ENCODE data around the gene CDK17.

The CDK17 gene

GRCh38 chr12:96250119-96250685 is 150.0 kb downstream of the CDK17 start:
- no peak for ATAC-seq
- TF ChIP-seq ZC3H10 (CRISPR knock-in tag; IDR thresholded peaks at IDR 0.05): no peak
- no peak for TF ChIP-seq RARB (CRISPR knock-in tag; IDR thresholded peaks at IDR 0.05)
- no peak for TF ChIP-seq CSDC2 (CRISPR knock-in tag; IDR thresholded peaks at IDR 0.05)
- no peak for TF ChIP-seq ISL1 (CRISPR knock-in tag; IDR thresholded peaks at IDR 0.05)
- TF ChIP-seq ZFP3 (CRISPR knock-in tag; IDR thresholded peaks at IDR 0.05): no peak
- TF ChIP-seq PATZ1 (CRISPR knock-in tag; IDR thresholded peaks at IDR 0.05; ENCODE audit: borderline replicate concordance): no peak
- no peak for TF ChIP-seq ESRRG (CRISPR knock-in tag; IDR thresholded peaks at IDR 0.05)
- no peak for TF ChIP-seq TSHZ2 (CRISPR knock-in tag; IDR thresholded peaks at IDR 0.05)
- no peak for TF ChIP-seq PPARA (CRISPR knock-in tag; IDR thresholded peaks at IDR 0.05; ENCODE audit: borderline replicate concordance)
- no peak for TF ChIP-seq BACH2 (CRISPR knock-in tag; IDR thresholded peaks at IDR 0.05; ENCODE audit: borderline replicate concordance)
- TF ChIP-seq ZFP30 (CRISPR knock-in tag; IDR thresholded peaks at IDR 0.05): no peak
- no peak for TF ChIP-seq ZNF565 (CRISPR knock-in tag; conservative IDR thresholded peaks at IDR 0.05; ENCODE audit: low read depth)

GRCh38 chr12:96249196-96250118 is 150.8 kb downstream of the CDK17 start:
- ATAC-seq: no peak; the same call in 1 of the 3 replicates
- TF ChIP-seq ARNTL (CRISPR knock-in tag; IDR thresholded peaks at IDR 0.05; ENCODE audit: borderline replicate concordance, low read depth) (no peak), CSRNP3 (CRISPR knock-in tag; IDR thresholded peaks at IDR 0.05) (no peak), ZFP30 (CRISPR knock-in tag; IDR thresholded peaks at IDR 0.05) (no peak), CSDC2 (CRISPR knock-in tag; IDR thresholded peaks at IDR 0.05) (no peak), PPARA (CRISPR knock-in tag; IDR thresholded peaks at IDR 0.05; ENCODE audit: borderline replicate concordance) (no peak), BACH2 (CRISPR knock-in tag; IDR thresholded peaks at IDR 0.05; ENCODE audit: borderline replicate concordance) (no peak), ESRRG (CRISPR knock-in tag; IDR thresholded peaks at IDR 0.05) (no peak), TCF4 (CRISPR knock-in tag; IDR thresholded peaks at IDR 0.05; ENCODE audit: borderline replicate concordance) (no peak), PATZ1 (CRISPR knock-in tag; IDR thresholded peaks at IDR 0.05; ENCODE audit: borderline replicate concordance) (no peak), RARB (CRISPR knock-in tag; IDR thresholded peaks at IDR 0.05) (no peak), SNAI2 (CRISPR knock-in tag; IDR thresholded peaks at IDR 0.05) (no peak), ISL1 (CRISPR knock-in tag; IDR thresholded peaks at IDR 0.05) (no peak), OSR1 (CRISPR knock-in tag; IDR thresholded peaks at IDR 0.05) (no peak), TOX (CRISPR knock-in tag; IDR thresholded peaks at IDR 0.05; ENCODE audit: borderline replicate concordance) (no peak), ZNF70 (CRISPR knock-in tag; IDR thresholded peaks at IDR 0.05) (no peak), ZC3H10 (CRISPR knock-in tag; IDR thresholded peaks at IDR 0.05) (no peak), CREB5 (CRISPR knock-in tag; IDR thresholded peaks at IDR 0.05; ENCODE audit: low read depth) (no peak), ZNF8 (CRISPR knock-in tag; IDR thresholded peaks at IDR 0.05) (no peak), ZFP3 (CRISPR knock-in tag; IDR thresholded peaks at IDR 0.05) (no peak), POU6F1 (CRISPR knock-in tag; IDR thresholded peaks at IDR 0.05; ENCODE audit: borderline replicate concordance, low read depth) (no peak)
